GM13977 (cell line): ENCODE data around the gene GMPR.
A peak's percentile ranks its signal among the peaks of the same experiment; 100 is the strongest.

Source experiments
- DNase-seq: peaks from one replicate; pipeline ENCODE4 v3.0.0; 2012; ENCODE audit warnings: low spot score
- CTCF ChIP-seq: IDR thresholded peaks from 2 replicates; pipeline ENCODE4 v1.5.1; 2012; ENCODE audit warnings: mild to moderate bottlenecking, control low read depth; ENCODE audit not compliant: insufficient read depth; ENCODE audit errors: extremely low read depth, missing control alignments
- in situ Hi-C: fragments of 300-500 bp; cut with MboI; formaldehyde crosslinking; loops from one replicate; pipeline ENCODE4 v1.12.0; 2022; ENCODE audit warnings: low sequenced_read_pairs, low pct_unique_long_range_greater_than_20kb, mixed read lengths, inconsistent platforms; ENCODE audit not compliant: unreplicated experiment

The GMPR gene

DNA sequence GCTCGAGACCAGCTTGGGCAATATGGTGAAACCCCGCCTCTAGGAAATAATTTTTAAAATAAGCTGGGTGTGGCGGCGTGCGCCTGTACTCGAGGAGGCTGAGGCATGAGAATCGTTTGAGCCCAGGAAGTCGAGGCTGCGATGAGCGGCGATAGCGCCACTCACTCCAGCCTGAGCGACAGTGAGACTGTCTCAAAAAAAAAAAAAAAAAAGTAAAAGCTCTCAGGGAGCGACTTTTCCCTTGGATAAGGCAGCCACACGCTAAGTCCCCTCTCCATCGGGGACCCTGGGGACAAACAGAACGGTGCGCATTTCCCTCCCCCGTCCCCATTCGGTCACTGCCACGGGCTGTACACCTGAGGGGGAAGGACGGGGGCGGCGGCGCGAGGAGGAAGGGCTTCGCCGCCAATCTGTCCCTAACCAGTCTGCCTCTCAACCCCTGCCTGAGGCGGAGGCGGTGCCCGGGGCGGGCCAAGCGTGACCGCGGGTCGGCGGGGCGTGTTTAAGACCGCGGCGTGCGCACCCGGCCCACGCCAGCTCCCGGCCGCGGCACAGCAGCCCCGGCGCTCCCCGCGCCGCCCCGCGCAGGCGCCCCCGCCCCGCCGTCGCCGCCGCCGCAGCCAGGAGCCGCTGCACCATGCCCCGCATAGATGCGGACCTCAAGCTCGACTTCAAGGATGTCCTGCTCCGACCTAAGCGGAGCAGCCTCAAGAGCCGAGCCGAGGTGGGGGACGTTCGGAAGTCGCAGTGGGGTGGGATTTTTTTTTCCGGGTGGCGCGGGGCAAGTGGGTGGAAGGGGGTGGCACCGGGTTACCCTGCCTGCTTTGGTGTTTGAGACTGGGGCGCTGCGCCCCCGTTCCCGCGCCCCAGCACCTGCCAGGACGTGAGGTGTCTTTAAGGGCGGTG lies at the start of gene GMPR:
GMPR (plus strand) TSS at position 531 of the 906 bp plus-strand sequence; CDS start at position 638, 107 bp downstream.
- no peak for TF ChIP-seq CTCF
- in situ Hi-C loops: no loop called here
- DNase-seq: peak; percentile 72

GRCh38 chr6:16190214-16190613 lies 48.2 kb upstream of the GMPR start:
- no peak for TF ChIP-seq CTCF
- no peak for DNase-seq
- in situ Hi-C loops: no loop called here

- TF ChIP-seq CTCF: no peak
- DNase-seq: no peak
- in situ Hi-C loops: no loop called here
These were observed 42.0 kb upstream of the GMPR start for GRCh38 chr6:16196260-16196983.

DNA sequence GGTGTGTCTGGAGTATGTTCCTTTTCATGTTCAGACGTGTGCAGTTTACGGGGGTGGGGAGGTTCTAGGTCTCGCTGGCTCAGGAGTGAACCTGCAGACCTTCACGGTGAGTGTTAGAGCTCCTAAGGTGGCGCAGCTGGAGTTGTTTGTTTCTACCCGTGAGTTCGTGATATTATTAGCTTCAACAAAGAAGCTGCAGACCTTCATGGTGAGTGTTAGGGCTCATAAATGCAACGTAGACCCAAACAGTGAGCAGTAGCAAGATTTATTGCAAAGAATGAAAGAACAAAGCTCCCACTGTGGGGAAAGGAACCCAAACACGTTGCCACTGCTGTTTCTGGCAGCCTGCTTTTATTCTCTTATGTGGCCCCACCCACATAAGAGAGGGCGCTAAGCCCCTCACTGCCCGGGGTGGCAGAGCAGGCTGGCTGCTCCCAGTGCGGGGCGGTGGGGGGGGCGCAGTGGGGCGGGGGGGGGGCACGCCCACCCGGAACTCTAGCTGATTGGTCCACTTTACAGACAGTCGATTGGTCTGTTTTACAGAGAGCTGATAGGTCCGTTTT lies 41.3 kb upstream of the GMPR start:
- TF ChIP-seq CTCF: no peak
- in situ Hi-C loops: no loop called here
- no peak for DNase-seq

- TF ChIP-seq CTCF: no peak
- in situ Hi-C loops: no loop called here
- no peak for DNase-seq
These were observed 40.2 kb upstream of the GMPR start for GRCh38 chr6:16198061-16198705.

GRCh38 chr6:16199804-16200203 lies 38.6 kb upstream of the GMPR start:
- TF ChIP-seq CTCF: no peak
- in situ Hi-C loops: loop anchor here (10.0 kb wide), 1 partner anchor 515 kb away; no protein-coding TSS in a partner anchor
- no peak for DNase-seq
